ENCODE data around the gene COMMD10.

COMMD10 gene

DNA sequence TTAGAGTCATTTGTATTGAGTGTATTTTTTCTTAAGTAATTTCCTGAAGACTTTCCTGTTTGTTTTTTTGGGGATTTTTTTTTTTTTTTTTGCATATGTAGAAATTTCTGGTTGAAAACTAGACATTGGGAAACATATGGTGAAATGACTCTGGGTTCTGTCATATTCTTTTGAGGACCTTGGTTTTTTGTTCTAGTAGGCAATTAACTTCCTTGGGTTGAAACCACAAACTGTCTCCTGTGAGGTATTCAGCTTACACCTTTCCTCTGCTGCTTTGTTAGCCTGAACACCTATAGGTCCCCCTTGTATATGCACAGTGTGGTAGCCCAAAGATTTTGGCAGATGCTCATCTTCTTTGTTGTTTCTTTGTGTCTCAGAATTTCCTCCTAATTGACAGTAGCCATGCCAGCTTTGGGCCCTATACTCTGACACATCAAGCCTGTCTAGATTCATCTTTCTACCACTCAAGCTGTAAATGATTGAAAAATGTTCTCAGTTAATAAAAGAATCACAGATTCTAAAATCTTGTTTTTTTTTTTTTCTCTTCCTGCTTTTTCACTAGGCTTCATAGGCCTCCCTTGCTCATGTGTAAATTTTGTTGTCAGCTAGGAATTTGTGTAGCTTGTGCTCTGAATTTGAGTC is 140.6 kb downstream of the COMMD10 start:
- DNase-seq, result no peak

DNA sequence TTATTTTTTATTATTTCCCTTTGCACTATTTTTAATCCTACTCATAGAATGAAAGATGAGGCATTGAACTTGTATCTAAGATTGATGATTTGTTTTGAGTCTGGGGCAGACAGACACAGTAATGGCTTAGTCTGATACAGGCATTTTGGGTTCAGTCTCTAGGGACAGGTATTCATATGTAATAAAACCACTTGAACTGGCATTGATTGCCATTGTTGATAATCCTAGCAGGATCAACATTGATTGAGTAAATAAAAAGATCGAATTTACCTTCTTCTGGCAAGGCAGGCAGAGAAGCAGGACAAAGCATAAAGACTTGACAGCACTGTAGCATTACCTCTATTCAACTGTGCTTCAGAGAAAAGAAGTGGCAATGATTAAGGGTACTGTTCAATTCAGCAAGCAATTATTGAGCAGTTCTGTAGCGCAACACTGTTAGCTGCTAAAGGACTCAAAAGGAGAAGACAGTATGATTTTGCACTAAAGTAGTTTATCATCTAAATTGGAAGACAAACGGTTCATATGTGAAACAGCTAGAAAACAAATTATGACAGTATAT is 144.4 kb downstream of the COMMD10 start:
- no peak for DNase-seq

DNA sequence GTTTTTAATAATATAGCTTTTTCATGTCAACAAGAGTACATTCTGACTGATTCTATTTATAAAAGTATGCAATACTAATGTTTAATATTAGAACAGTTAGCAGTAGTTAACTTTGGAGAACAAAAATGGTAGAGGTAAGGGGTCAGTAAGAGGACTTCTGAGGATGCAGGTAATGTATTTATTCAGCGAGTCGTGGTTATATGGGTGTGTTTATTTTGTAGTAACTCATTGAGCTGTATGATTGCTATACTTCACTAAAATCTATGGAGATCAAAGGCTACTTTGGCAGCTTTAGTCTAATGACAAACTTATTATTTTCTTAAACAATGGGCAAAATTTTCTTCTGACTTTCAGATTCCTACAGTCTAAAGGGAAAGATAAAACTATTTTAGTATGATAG is 146.5 kb downstream of the COMMD10 start:
- no peak for DNase-seq

DNA sequence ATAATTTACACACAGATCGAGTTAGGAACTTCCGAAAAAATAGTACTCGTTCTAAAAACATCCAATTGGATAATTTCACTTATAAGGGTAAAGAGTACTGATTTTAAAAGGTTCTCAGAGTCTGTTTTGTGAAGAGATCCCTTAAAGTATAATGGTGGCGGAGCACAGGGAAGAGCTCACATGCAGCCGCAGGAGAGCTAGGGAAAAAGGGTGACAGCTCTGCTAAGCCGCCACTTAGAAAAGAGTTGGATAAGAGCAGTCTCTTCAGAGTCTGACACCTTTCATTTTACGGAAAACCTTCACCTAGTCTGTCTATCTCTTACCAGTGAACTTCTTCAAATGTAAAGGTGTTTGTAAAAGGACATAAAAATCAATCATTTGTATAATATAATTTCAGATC is 149.9 kb downstream of the COMMD10 start:
- DNase-seq, result no peak

DNA sequence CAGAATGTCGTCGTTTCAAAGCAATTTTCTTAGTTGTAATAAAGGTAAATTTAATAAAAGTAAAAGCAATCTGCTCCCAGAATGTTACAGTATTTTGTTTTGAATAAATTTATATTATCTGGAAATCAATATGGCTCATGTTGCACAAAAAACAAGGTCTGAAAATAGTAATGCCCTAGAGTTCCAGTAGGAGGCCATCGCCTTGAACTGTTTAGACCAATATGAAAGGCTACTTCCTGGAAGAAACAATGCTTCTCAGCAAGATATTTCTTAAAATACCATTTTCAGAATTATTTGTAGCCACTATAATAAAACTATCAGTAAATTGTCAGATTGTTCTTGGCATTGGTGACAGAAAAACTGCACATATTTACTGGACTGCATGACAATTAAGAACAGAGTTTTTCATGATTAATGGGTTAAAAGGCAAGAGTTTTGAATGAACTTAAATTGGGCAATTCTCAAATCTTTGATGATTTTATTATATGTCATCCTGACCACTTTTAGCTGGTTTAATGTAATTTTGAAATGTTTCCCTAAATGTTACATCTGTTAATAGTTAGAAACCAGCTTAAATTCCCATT is 153.2 kb downstream of the COMMD10 start:
- no peak for DNase-seq

DNA sequence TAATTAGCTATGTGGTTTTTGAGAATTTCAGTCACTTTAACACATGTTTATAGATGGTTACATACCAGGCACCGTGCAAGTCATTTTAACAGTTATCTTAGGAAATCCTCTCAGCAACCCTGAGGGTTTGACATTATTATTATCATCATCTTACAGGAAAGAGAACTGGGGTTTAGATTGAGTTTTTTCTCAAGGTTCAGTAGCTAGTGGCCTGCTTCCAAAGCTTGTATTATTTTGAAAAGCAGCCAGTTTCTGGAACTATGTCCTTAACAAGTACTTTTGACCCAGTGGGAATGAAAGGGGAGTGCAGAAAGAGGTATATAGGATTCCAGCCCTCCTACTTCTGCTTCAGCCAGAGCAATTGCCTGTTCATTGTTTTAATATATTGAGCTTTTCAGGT is 157.5 kb downstream of the COMMD10 start:
- no peak for DNase-seq

GRCh38 chr5:116248432-116248831 is 163.6 kb downstream of the COMMD10 start:
- DNase-seq, result no peak

DNA sequence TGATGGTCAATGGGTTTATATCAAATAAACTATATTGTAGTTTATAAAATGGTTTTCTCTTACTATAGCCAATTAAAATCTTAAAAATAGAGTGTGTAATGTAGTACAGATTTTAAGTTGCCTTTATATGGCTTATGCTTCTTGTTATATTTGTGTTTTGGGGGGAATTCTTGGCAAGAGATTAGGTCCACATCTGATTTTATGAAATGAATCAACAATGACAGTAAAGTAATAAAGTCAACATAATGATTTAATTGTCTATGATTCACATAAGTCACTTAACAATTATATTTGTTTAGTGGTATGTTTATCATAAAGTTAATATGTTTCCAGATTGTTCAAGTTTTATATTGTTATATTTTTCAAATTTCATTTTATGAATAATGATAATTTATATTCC is 164.8 kb downstream of the COMMD10 start:
- DNase-seq, result no peak

DNA sequence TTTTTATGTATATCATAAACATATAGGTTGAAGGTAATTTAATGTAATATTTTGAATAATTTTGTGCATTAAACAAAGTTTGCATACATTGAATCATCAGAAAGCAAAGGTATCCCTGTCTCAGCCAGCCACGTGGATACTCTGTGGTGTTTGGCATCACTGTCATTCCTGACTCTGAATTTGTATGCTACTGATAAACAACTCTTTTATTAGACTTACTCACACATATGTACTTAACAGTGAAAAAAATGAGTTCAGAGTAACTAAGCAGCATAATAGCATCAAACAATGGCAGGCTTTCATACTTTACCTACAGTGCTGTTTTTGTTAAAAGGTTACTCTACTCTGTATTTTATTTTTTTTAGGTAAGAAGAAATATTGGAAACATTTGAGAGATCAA is 171.9 kb downstream of the COMMD10 start:
- no peak for DNase-seq

DNA sequence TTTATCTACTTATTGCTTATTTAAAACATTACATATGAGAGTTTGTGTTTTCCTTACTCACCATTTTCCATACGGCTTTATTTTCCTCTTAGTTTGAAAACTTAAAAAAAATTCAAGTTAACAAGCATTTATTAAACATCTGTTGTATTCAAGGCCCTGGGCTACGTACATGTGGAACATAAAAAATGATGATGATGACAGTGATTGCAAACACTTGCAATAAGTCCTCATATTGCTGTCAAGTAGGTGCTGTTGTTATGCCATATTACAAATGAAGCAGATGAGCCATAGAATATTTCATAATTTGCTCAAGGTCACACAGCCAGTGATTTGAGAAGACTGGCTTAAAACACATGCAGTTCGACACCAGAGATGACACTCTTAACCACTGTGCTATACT is 180.6 kb downstream of the COMMD10 start:
- no peak for DNase-seq

- no peak for DNase-seq
Observed at GRCh38 chr5:116271446-116272025, 186.7 kb downstream of the COMMD10 start.

GRCh38 chr5:116272281-116272941 is 187.6 kb downstream of the COMMD10 start:
- no peak for DNase-seq

GRCh38 chr5:116273448-116274242 is 188.8 kb downstream of the COMMD10 start:
- no peak for DNase-seq

- DNase-seq, result no peak
Observed at GRCh38 chr5:116274251-116274650, 189.4 kb downstream of the COMMD10 start.

- DNase-seq, result no peak
Observed at GRCh38 chr5:116275282-116275681, 190.5 kb downstream of the COMMD10 start.

DNA sequence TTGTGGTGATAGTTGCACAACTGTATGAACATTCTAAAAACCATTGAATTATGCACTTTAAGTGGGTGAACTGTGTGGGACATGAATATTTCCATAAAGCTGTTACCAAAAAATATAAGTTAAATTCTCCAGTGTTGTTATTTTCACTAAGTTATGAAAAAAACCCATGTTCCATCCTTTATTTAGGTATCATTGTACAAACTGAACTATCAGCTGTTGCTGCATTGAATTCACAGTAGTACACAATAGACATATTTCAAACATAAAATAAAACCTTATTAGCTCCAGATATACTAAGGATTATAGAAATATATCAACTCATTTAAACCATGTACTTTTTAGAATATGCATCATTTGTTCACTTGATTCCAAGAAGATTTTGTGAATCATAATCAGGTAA is 192.1 kb downstream of the COMMD10 start:
- DNase-seq, result no peak

DNA sequence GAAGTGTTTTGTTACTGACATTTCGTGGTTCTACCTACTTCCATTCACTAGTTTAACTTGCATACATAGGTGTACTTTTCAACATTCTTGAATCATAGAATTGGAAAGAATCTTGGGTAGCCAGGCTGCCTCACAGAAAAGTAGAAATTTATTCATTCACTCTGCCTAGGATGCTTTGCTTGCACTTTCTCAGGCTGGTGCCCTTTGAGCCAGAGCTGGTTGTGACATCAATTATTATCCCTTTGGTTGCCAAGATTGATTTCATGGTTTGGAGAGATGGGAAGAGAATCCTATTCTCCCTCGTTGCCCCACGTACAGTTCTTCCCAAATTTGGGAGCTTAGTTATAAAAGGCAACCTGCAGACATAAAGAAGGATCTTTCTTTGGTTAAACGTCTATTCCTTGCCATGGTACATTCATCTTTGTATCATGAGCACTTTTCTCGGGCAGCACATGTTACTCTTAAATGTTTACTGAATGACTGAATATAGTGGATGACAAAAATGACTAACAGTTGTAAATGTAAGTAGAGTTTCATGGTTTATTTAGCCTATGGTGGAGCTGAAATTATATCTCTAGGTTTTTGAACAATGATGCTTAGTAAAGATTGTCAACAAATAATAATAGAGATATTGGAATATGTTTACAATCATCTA is 195.5 kb downstream of the COMMD10 start:
- DNase-seq, result no peak

DNA sequence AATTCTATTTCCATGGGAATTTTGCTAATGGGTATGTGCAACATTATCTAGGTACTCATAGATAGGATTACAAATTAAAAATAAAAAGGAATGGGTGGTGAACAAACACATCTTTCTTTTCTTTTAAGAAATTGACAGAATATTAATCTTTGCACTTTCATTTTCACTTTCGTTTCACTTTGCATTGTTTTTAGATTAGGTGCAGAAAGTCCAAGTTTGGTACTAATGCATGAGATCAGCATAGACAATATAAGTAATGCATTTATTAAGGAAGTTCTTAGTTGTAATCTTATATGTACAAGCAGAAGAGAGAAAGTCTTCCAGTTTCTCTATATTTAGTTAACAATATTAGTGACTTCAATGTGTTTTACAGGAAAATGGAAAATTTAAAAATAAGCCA is 196.5 kb downstream of the COMMD10 start:
- no peak for DNase-seq

GRCh38 chr5:116288524-116288923 is 203.7 kb downstream of the COMMD10 start:
- DNase-seq, result no peak

GRCh38 chr5:116289276-116289675 is 204.5 kb downstream of the COMMD10 start:
- no peak for DNase-seq

DNA sequence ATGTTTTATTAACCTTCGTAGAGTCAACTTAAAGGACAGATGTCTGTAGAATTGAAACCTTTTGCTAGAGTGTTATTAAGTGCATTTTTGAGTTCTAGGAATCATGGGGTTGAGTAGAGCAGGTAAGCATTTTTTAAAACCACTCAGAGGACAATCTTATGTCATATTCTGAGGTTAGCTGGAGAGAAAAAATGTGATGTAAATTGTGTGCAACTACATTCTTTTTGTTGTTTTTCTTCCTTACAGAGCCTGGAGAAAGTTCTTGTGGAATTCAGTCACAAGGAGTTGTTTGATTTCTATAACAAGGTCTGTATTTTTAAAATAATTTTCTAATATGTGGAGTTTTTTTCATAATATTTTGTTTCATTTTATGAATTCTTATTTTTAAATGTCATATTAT is 206.4 kb downstream of the COMMD10 start:
- DNase-seq, result no peak

DNA sequence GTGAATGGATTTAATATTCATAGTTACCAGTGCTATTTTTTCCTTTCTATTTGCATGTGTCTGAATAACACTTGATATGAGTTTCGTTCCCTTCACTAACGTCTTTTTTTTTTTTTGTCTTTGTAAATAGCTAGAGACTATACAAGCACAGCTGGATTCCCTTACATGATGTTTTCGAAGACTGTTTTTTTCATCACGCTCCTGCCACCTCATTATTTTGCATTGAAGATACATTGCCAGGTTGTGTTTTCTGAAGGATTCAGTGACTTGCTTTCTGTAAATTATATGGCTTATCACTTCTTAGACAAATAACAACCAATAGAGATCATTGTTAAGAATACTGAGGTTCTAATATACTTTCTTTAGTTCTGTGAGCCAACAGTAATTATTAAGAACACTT is 207.5 kb downstream of the COMMD10 start:
- no peak for DNase-seq

All from CD4-positive, alpha-beta T cell treated with Interleukin-17A for 4 hours (primary cell).